ENCODE measurements around the gene CCDC61.

The CCDC61 gene, protein sequence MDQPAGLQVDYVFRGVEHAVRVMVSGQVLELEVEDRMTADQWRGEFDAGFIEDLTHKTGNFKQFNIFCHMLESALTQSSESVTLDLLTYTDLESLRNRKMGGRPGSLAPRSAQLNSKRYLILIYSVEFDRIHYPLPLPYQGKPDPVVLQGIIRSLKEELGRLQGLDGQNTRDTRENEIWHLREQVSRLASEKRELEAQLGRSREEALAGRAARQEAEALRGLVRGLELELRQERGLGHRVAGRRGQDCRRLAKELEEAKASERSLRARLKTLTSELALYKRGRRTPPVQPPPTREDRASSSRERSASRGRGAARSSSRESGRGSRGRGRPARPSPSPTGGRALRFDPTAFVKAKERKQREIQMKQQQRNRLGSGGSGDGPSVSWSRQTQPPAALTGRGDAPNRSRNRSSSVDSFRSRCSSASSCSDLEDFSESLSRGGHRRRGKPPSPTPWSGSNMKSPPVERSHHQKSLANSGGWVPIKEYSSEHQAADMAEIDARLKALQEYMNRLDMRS

DNA sequence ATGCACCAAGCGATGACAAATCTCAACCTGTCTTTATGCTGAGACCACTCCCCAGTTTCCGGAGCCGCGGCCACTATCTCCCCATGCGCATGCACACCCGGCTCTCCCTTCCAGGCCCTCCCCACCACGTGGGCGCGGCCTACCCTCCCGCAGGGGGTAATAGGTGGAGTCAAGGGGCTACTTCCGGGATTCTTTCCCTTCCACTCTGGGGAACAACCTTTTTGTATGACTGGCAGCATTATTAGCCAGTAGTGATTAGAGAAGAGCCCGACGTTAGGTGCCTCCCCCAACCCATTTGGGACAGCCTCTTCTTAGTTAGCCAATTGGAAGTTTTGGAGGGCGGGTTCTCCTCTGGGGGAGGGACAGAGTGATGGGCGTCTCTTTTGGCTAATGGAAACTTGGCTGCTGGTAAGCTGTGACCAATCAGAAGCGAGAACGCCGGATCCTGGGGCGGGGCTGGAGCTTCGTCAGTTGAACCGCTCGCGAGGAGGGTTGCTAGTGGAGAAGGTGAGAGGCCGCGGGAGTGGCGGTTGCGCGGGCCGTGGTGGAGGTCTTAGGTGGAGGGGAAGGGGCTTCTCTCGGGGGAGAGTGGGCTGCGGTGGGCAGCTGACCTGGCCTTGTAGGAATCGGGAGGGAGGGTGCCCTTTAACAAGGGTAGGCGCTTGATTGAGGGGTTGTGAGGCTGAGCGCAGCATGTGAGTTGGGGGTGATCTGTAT, at the start of gene CCDC61:
TSS of gene CCDC61 (plus strand) at position 470 of the 717 bp plus-strand sequence. CDS start 7,552 bp downstream, outside the sequence.
- DNase-seq (ENCODE audit: low spot score) = peak; percentile 99

DNA sequence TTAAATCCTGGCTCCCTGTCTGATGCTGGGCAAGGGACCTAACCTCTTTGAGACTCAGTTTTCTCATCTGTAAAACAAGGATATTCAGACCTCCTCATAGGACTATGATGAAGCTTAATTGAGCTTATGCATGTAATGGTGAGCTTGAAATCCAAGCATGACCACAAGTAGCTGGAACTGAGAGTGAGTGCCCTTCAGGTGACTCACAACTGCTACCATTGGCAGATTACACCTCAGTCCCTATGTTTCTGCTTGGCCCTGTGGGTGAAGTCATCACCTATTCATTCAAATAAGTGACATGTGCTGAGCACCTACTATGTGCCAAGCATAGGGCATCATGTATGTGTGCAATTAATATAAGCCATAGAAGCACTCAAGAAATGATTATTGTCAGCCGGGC, 47.3 kb upstream of the CCDC61 start:
- DNase-seq (ENCODE audit: low spot score) = no peak

DNA sequence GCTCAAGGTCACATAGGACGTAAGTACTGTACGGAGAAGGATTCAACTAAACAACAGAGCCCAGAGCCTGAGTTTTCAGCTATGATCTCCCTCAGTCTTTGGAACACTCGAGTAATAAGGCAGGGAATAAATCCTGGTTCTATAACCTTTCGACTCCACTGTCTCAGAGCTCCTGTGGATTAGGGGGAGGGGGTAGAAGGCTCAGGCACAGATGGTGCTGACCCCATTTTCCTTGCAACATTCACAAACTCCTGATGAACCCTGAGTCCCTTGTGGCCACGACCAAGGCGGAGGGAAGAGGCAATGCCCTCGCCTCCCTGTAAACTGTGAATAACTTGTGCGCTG, 43.0 kb upstream of the CCDC61 start:
- no peak for DNase-seq (ENCODE audit: low spot score)

DNA sequence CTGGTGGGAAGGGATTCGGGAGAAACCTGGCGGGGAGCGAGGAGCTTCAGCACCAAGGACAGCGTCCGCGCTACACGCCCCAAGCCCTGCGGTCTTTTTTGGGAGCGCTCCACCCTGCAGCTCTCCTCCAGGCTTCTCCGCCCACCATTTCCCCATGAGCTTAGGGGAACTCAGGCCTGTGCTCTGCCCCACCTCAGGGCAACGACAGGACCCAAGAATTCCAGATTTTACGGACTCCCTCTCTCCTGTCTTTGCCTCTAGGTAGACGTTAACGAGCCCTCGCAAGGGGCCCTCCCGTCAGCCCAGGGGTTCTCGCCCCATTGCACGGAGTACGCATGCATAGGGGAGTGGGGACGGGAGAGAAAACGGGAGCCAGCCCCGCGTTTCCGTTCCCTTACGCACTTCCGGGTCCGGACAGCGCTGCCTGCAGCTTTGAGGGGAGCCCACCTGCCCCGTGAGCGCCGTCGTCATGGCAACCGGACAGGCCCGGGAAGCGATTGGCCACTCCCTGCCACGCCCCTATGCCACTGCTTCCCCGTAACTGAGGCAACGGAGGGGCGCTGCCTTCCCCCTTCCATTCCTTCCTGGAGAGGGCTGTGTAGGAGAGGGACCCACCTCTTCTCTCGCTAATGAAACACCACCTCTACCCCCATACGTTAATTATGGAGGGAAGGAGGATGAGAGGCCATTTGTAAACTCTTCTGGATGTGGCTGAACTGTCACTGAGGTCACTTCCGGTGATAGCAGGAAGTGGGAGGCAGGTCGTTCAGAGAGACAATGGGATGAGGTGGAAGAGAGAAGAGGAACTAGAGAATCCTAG, 42.4 kb upstream of the CCDC61 start:
- DNase-seq (ENCODE audit: low spot score) = no peak

DNA sequence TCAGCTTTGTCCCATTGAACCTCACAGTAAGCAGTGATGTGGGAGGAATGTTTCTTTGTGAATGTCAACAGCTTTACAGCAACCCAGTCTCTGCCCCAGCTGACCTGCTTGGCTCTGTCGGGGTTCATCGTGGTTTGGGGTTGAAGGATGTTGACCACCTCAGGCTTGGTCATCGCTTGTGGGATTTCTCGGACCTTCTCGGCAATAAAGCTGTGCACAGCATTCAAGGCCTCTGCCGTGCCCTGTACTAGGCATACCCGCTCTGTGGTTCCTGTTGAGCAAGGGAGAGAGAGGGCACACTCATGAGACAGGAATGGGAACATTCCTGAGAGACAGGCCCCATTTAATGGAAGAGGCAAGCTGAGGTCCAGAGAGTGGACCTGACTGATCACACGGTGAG, 41.6 kb upstream of the CCDC61 start:
- DNase-seq (ENCODE audit: low spot score) = no peak

DNA sequence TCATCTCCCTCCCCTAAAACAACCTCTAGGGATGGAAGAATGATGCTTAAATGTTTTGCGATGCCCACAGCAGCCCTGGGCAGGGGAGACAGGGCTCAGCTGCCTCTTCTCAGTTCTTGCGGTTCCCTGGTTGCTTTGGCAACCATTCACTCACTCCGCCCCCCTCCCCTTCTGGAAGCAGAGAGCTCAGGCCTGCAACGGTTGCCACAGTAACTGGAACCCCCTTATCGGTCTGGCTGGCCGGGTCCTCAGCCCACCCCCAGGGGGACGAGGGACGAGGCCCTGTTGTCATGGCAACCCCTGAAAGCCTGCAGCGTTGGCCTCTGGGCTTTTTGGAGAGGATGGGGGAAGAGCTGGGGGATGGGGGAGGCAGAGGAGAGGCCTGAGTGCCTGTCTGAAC, 41.1 kb upstream of the CCDC61 start:
- peak; percentile 58 for DNase-seq (ENCODE audit: low spot score)

DNA sequence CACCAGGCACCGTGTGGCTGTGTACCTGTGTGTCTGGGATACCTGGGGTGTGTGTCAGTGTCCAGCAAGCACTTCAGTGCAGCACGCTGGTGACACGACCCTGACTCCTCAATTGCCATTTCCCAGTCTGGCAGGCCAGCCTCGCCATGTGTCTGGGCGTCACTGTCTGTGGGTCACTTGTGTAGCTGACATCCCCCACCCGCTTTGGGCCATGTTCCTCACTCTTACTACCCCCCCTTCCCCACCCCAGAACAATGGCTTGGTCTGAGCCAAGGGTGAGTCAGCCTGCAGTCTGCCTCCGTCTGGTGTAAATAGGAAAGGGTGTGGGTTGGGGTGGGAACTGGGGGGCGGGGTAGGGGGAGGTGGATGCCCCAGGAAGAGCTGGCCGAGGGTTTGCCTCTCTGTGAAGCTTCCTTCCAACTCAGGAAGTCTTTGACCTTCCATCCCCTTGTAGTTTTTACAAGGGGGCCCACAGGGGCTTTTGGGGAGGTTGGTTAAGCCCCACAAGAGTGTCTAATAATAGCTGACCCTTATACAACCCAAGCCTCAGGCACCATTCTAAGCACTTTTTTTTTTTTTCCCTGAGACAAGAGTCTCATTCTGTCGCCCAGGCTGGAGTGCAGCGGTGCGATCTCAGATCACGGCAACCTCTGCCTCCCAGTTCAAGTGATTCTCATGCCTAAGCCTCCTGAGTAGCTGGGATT, 39.2 kb upstream of the CCDC61 start:
- peak; percentile 94 for DNase-seq (ENCODE audit: low spot score)

DNA sequence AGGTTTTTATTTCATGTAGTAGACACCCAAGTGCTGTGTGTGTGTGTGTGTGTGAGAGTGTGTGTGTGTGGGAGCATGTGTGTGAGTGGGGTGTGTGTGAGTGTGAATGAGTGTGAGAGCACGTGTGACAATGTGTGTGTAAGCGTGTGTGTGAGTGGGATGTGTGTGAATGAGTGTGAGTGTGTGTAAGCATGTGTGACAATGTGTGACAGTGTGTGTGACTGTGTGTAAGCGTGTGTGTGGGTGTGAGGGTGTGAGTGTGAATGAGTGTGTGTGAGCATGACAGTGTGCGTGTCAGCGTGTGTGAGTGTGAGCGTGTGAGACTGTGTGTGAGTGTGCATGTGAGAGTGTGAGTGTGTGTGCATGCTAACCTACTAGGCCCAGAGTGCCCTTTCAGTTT, 36.9 kb upstream of the CCDC61 start:
- no peak for DNase-seq (ENCODE audit: low spot score)

DNA sequence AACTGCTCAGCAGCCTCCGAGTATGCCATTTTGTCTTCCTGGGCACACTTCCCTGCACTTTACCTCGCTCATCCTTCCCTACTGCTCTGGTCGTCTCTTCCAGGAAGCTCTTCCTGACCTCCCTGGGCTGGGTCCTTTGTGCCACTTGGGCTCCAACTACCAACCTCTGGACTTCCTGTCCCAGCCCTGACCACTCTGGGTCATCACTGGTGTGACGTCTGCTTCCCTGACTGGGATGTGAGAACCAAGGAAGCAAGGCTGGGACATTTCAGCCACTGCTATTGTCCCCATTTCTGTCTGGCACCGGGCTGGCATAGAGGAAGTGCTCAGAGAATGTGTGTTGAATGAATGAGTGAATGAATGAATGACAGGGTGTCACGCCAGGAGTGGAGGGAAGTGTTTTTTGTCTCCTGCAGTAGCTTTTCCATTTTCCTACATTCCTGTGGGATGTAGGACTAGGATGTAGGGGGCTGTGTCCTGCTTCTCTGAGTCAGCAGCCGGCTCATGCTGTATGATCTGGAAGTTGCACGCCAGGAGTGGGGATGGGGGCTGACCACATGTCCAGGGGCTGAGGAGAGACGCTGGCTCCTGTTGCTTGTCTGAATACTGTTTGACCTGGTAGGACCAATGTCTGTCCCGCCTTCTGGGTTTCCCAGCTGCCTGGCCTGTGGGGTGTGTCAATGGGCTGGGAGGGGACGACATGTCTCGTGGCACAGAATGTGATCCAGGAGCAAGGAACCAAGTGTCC, 36.3 kb upstream of the CCDC61 start:
- DNase-seq (ENCODE audit: low spot score) = no peak

DNA sequence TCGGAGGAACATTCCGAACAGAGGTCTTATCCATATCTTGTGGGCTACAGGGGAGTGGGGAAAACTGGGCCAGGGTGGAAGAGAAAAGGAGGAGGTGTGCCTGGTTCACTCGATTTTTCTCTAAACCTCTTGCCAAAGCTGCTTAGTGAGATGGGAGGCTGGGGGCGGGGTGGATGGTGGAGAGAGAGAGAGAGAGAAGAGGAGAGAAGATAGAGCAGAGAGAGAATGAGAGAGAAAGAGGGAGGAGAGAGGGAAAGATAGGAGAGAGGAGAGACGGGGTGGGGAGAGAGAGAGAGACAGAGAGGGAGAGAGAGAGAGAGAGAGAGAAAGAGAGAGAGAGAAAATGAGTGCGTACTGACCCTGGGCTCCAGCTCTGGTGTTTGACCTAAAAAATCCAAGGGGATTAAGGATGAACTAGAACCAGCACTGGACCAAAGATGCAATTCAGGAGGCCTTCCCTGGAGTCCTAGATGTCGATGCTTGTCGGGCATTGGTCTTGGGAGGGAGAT, 35.7 kb upstream of the CCDC61 start:
- no peak for DNase-seq (ENCODE audit: low spot score)

DNA sequence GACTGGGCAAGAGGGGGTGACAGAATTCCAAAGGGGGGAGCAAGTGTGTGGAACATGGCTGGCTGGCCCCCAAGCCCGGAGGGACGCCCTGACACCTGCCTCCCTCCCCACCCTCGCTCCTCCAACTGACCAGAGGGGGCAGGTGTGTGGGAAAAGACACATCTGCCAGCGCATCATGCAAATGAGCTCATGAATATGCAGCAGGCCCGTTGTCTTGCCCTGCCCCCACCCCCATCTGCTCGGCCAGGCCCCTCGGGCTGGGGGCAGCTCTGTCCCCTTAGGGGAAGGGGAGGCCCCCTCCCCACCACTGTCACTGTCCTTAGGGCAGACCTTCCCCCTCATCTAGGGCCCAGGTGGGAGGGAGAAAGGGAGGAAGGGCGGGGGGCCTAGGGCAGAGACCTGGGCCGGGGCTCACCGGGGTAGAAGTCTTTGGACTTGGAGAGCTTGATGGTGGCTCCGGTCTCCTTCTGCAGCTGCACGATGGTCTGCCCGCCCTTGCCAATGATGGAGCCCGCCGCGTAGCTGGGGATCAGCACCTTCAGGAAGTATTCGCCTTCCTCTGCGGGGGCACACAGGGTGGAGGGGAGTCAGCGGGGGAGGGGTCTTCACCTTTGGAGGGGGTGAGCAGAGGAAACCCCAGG, 34.6 kb upstream of the CCDC61 start:
- no peak for DNase-seq (ENCODE audit: low spot score)

DNA sequence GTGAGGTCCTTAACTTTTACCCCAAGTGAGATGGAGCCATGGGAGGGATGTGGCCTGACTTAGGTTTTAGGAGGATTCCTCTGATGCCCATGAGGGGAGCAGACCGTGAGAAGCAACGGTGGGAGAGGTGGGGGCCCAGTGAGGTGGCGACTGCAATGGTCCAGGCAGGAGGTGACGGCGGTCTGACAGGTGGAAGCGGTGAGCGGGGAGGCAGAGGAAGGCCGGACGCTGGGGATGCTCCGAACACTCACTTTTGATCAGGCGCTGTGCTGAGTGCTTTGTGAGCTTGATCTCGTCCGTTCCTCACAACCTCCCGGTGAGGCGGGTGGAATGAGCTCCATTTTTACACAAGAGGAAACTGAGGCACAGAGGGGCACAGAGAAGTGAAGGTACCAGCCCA, 33.2 kb upstream of the CCDC61 start:
- DNase-seq (ENCODE audit: low spot score) = no peak

DNA sequence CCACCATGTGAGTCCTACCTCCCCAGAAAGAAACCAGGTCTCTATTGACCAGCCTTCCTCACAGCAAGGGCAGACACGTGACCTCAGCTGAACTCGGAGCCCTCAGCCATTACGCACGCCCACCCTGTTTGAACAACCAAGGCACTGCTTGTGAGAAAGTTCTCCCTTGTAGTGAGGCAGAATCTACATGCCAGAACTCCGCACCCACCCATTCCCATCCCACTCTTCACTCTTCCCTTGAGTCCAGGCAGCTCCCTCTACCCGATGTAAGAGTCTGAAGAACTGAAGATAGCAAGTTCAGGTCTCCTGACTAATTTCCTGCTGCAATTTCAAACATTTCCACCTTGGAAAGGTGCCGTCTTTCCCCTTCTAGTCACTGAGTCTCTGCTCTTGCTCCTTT, 28.0 kb upstream of the CCDC61 start:
- no peak for DNase-seq (ENCODE audit: low spot score)

DNA sequence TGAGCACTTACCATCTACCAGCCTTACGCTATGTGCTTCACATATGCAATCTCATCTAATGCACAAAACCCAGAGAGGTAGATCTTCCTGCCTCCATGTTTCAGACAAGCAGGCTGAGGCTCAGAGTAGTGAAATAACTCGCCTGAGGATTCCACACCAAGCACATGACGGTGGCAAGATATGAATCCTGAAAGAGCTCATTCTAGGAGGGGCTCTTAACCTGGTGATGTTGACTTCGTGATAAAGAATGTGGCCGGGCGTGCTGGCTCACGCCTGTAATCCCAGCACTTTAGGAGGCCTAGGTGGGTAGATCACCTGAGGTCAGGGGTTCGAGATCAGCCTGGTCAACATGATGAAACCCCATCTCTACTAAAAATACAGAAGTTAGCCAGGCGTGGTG, 26.6 kb upstream of the CCDC61 start:
- no peak for DNase-seq (ENCODE audit: low spot score)

DNA sequence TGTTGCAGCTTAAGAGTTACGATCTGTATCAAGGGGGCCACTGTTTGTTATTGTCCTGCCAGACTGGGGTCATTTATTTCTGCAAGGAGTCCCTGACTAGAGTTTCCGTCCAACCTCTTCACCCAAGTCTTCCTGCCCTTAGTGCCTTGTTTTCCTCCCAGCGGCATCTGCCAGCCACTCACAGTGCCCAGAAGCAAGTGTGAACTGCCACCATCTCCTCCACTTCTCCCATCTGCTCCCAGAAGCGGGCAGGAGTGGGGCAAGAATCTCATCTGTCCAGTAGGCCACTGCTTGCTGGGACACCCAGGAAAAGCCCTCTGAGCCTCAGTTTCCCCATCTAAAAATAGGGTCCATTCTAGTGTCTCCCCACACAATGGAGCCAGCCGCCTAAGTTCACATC, 25.6 kb upstream of the CCDC61 start:
- no peak for DNase-seq (ENCODE audit: low spot score)

DNA sequence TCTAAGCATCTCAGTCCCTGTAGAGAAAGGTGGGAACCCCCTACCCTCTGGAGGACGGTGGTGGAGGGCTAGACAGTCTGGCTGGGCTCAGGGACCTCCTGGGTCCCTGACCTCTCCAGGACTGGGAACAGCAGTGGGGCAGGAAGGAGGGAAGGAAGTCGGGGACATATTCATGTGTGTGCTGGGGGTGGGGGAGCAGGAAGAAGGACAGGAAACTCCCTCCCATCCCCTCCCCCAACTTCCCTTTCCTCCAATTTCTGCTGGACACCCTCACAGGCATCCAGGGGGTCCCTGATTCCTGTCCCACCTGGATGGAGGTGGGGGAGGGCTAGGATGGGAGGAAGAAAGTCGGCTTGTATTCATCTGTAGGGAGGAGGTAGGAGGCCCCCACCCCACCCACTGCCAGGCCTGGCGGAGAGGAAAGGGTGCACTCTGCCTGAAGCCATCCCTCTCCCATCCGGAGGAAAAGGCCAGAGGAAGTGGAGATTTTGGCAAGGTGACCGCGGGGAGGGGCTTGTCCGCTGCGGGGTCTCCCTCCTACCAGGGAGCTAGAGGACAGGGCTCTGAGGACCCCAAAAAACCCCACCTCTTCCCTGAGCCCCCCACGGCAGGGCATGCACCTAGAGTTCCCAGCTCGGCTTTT, 23.9 kb upstream of the CCDC61 start:
- no peak for DNase-seq (ENCODE audit: low spot score)

DNA sequence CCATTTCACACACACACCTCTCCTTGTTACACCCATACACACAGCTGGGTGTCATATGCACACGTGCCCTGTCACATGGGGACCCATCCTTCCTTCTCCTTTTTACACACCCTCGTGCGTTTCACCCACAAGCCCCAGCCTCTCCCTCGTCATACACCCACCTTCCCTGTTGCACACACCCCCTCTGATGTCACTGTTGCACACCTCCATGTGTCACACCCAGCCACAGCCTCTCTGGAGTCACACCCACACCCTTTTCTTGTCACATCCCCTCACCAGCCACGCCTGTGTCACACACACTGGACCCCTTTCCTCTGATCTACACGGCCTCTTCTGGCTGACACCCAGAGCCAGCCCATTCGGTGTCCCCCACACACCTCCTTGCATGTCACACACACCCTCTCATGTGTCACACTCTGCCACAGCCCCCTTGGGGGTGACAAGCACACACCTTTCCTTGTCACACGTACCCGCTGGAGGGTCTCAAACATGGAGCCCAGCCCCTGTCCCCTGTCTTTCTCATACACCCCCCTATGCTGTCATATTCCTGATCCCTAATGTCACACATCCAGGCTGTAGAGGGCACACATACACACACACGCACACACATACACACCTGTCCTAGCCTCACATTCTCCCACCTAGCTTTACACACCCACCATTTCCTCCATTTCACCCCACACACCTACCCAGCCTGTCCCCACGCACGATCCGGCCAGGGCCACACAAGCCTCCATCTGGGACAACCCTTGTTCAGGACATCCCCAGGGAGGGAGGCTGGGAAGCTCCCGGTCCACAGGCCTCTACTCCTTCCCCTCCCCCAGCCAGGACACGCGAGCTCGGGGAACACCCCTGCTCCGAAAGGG, 23.0 kb upstream of the CCDC61 start:
- DNase-seq (ENCODE audit: low spot score) = peak; percentile 53

DNA sequence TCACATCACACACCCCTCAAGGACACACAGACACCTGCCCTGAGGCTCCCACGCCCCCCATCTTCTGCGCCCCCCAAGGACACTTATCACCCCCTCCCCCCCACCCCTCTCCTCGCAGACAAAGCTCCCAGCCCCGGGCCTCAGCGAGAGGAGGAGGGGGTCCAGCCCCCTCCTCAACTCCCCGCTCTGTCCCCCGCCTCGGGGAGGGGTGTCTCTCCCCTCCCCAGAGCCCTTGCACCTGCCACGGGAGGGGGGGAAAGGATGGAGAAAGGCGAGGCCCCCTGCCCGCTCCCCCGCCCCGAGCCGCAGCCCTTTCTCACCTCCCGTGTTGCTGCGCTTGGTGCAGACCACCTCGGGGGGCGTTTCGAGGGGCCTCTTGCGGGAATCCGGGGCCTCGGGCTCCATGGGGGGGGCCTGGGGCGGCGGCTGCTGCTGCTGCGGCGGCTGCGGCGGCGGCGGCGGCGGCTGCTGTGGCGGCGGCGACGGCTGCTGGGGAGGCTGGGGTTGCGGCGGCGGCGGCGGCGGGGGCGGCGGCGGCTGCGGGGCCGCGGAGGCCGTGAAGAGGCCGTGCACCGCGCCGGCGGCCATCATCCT, 22.2 kb upstream of the CCDC61 start:
- no peak for DNase-seq (ENCODE audit: low spot score)
